ENCODE data around the gene COL16A1.

COL16A1 gene

GRCh38 chr1:31748365-31748764, 44.5 kb upstream of the COL16A1 start:
- TF ChIP-seq SUZ12 (IDR thresholded peaks at IDR 0.05) (no peak), PKNOX1 (IDR thresholded peaks at IDR 0.05) (no peak), ARNT (IDR thresholded peaks at IDR 0.05) (no peak), FOXK2 (IDR thresholded peaks at IDR 0.05) (no peak), SP1 (IDR thresholded peaks at IDR 0.05) (no peak), TARDBP (IDR thresholded peaks at IDR 0.05) (no peak), FOXM1 (IDR thresholded peaks at IDR 0.05; ENCODE audit: borderline replicate concordance) (no peak), L3MBTL2 (conservative IDR thresholded peaks at IDR 0.05) (no peak), LEF1 (IDR thresholded peaks at IDR 0.05; ENCODE audit: borderline replicate concordance) (no peak), FOXA1 (IDR thresholded peaks at IDR 0.05) (no peak), ELF4 (IDR thresholded peaks at IDR 0.05) (no peak), ZNF384 (IDR thresholded peaks at IDR 0.05) (no peak), NFRKB (IDR thresholded peaks at IDR 0.05) (no peak), HDGF (IDR thresholded peaks at IDR 0.05; ENCODE audit: borderline replicate concordance) (no peak), CTBP1 (IDR thresholded peaks at IDR 0.05; ENCODE audit: borderline replicate concordance) (no peak), BHLHE40 (IDR thresholded peaks at IDR 0.05; ENCODE audit: borderline replicate concordance) (no peak)
- ChIA-PET CTCF (interaction anchor here (1.1 to 1.7 kb wide), 3 partner anchors 14 to 41 kb away, joined by 3 to 6 read pairs (median 3); no protein-coding TSS in a partner anchor), POLR2A (no interaction called here)
- DNase-seq (ENCODE audit: extremely low spot score), result no peak

- CTCF ChIA-PET, result interaction anchor here (1.1 kb wide), 1 partner anchor 42 kb away, joined by 3 read pairs; no protein-coding TSS in a partner anchor
- DNase-seq (ENCODE audit: extremely low spot score), result no peak
- POLR2A ChIA-PET, result no interaction called here
- TF ChIP-seq TARDBP (IDR thresholded peaks at IDR 0.05) (no peak), ELF4 (IDR thresholded peaks at IDR 0.05) (no peak), CTBP1 (IDR thresholded peaks at IDR 0.05; ENCODE audit: borderline replicate concordance) (no peak), BHLHE40 (IDR thresholded peaks at IDR 0.05; ENCODE audit: borderline replicate concordance) (no peak), PKNOX1 (IDR thresholded peaks at IDR 0.05) (no peak), SP1 (IDR thresholded peaks at IDR 0.05) (no peak), NFRKB (IDR thresholded peaks at IDR 0.05) (no peak), L3MBTL2 (conservative IDR thresholded peaks at IDR 0.05) (no peak), FOXK2 (IDR thresholded peaks at IDR 0.05) (no peak), SUZ12 (IDR thresholded peaks at IDR 0.05) (no peak), ARNT (IDR thresholded peaks at IDR 0.05) (no peak), FOXM1 (IDR thresholded peaks at IDR 0.05; ENCODE audit: borderline replicate concordance) (no peak), ZNF384 (IDR thresholded peaks at IDR 0.05) (no peak), FOXA1 (IDR thresholded peaks at IDR 0.05) (no peak), LEF1 (IDR thresholded peaks at IDR 0.05; ENCODE audit: borderline replicate concordance) (no peak)
Observed at GRCh38 chr1:31747304-31747703, 43.5 kb upstream of the COL16A1 start.

- ChIA-PET CTCF (interaction anchor here (1.9 to 2.7 kb wide), 4 partner anchors 11 to 43 kb away, joined by 5 to 18 read pairs (median 16); no protein-coding TSS in a partner anchor), POLR2A (interaction anchor here (1.3 kb wide), 1 partner anchor 31 kb away, joined by 3 read pairs; no protein-coding TSS in a partner anchor)
- no peak for DNase-seq (ENCODE audit: extremely low spot score)
- TF ChIP-seq SUZ12 (IDR thresholded peaks at IDR 0.05), result no peak
- TF ChIP-seq ELF4 (IDR thresholded peaks at IDR 0.05), result no peak
- TF ChIP-seq SP1 (IDR thresholded peaks at IDR 0.05), result no peak
- TF ChIP-seq FOXK2 (IDR thresholded peaks at IDR 0.05), result no peak
- no peak for TF ChIP-seq CTBP1 (IDR thresholded peaks at IDR 0.05; ENCODE audit: borderline replicate concordance)
- no peak for TF ChIP-seq L3MBTL2 (conservative IDR thresholded peaks at IDR 0.05)
- no peak for TF ChIP-seq PKNOX1 (IDR thresholded peaks at IDR 0.05)
Observed at GRCh38 chr1:31746687-31747086, 42.9 kb upstream of the COL16A1 start.

- DNase-seq (ENCODE audit: extremely low spot score), result no peak
- TF ChIP-seq NFRKB (IDR thresholded peaks at IDR 0.05), result no peak
- TF ChIP-seq SUZ12 (IDR thresholded peaks at IDR 0.05), result no peak
- no peak for TF ChIP-seq LEF1 (IDR thresholded peaks at IDR 0.05; ENCODE audit: borderline replicate concordance)
- TF ChIP-seq FOXA1 (IDR thresholded peaks at IDR 0.05), result no peak
- no peak for TF ChIP-seq PKNOX1 (IDR thresholded peaks at IDR 0.05)
- no peak for TF ChIP-seq FOXM1 (IDR thresholded peaks at IDR 0.05; ENCODE audit: borderline replicate concordance)
- TF ChIP-seq ARNT (IDR thresholded peaks at IDR 0.05), result no peak
- TF ChIP-seq ELF4 (IDR thresholded peaks at IDR 0.05), result no peak
- TF ChIP-seq L3MBTL2 (conservative IDR thresholded peaks at IDR 0.05), result no peak
- TF ChIP-seq CTBP1 (IDR thresholded peaks at IDR 0.05; ENCODE audit: borderline replicate concordance), result no peak
- TF ChIP-seq BHLHE40 (IDR thresholded peaks at IDR 0.05; ENCODE audit: borderline replicate concordance), result no peak
- TF ChIP-seq TARDBP (IDR thresholded peaks at IDR 0.05), result no peak
- no peak for TF ChIP-seq HDGF (IDR thresholded peaks at IDR 0.05; ENCODE audit: borderline replicate concordance)
- no peak for TF ChIP-seq SP1 (IDR thresholded peaks at IDR 0.05)
- TF ChIP-seq FOXK2 (IDR thresholded peaks at IDR 0.05), result no peak
- TF ChIP-seq ZNF384 (IDR thresholded peaks at IDR 0.05), result no peak
- CTCF ChIA-PET, result interaction anchor here (1.0 to 2.7 kb wide), 13 partner anchors 11 to 327 kb away, joined by 3 to 20 read pairs (median 5); partner anchors contain the start of gene TMEM39B
- POLR2A ChIA-PET, result interaction anchor here (0.8 to 1.3 kb wide), 4 partner anchors 9 to 82 kb away, joined by 3 to 7 read pairs (median 4); no protein-coding TSS in a partner anchor
Observed at GRCh38 chr1:31745946-31746670, 42.3 kb upstream of the COL16A1 start.

Measured in HEK293T (cell line).